ENCODE measurements around the gene RPL28.
"Not testable (repeated sequence)": the region's sequence is repeated elsewhere in the genome, so short reads cannot be mapped to it uniquely, and the experiment has no call there.

Gene RPL28

DNA sequence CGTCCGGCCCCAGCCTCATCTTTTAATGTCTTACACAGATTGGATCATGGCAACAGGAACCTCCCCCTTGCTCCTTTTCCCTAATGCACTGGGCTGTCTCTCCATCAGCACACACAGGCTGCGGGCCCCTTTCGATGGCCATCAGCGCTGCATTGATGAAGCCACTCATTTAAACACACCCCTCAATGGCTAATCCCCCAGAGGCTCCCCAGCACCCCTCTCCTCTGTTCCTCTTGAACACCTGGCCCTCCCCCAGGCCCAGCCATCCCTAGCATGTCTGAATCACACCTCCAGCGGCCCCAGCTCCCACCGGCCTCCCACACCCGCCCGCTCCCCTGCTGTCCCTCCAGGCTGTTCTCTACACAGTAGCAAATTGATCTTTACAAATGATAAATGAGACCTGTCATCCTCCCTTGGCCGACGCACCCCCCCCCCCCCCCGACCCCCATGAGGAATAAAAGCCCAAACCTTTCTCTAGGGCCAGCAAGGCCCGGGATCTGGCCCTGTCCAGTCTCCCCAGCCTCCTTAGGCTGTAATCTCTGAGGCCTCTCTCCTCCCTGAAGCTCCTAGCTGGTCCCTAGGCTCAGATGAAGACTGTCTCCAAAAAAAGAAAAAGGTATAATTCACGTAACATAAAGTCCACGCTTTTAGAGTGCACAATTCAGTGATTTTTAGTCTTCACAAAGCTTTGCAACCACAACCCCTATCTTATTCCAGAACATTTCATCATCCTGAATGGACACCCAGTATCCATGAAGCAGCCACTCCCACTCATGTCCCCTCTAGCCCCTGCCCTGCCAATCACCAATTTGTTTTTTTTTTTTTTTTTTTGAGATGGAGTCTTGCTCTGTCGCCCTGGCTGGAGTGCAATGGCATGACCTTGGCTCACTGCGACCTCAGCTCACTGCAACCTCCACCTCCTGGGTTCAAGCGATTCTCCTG, 7.4 kb downstream of the RPL28 start:
- no peak for DNase-seq (ENCODE audit: low spot score)

DNA sequence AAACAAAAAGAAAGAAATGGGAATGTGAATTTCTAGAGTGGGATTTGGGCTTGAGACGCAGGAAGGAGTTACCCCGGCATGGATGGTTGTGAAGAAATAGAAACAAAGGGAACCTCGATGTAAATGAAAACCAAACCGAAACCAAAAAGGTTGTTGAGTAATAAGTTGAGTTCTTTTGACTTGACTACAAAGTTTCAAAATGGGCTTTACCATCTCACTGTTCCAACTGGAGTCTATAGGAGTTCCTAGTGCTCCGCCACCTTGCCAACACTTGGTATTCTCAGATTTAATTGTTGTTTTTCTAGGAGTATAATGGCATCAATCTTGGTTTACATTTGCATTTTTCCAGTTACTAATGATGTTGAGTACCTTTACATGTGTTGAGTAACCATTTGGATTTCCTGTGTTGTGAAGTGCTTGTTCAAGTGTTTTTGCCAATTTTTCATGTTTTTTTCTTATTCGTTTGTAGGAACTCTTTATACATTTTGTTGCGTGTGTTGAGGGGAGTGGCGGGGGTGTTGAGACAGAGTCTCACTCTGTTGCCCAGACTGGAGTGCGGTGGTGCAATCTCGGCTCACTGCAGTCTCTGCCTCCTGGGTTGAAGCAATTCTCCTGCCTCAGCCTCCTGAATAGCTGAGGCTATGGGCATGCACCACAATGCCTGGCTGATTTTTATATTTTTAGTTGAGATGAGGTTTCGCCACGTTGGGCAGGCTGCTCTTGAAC, 12.6 kb downstream of the RPL28 start:
- DNase-seq (ENCODE audit: low spot score): no peak

DNA sequence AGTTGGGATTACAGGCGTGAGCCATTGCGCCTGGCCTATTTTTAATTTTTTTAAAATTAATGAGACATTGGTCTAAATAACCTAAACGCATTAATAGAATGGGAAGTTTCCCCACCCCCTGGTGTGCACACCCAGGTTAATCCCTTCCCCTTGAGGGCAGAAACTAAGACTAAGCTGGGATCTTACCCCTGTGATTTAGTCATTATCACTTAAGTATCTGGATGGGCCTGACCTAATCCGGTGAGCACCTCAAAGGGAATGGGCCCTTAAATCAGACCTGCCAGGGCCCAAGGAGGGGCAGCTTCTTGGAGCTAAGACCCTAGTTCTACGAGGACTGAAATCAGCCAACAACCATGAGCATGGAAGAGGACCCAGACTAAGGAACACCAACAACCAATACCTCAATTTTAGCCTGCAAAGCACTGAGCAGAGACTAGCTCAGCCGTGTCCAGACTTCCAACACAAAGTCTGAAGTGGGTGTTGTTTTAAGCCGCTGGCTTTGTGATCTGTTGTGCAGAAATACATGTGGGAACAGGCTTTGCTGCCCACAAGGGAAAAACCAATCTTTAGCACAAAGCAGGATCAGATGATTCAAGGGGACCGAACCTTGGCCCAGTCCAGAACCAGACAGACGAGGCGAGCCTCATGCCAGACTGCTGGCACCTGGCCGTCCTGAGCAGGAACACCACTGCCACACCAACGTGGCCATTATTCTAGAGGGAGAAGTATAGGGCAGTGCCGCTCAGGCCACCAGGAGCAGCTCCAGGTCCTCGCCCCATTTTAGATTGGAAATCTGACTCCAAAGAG, 14.8 kb downstream of the RPL28 start:
- DNase-seq (ENCODE audit: low spot score): no peak

DNA sequence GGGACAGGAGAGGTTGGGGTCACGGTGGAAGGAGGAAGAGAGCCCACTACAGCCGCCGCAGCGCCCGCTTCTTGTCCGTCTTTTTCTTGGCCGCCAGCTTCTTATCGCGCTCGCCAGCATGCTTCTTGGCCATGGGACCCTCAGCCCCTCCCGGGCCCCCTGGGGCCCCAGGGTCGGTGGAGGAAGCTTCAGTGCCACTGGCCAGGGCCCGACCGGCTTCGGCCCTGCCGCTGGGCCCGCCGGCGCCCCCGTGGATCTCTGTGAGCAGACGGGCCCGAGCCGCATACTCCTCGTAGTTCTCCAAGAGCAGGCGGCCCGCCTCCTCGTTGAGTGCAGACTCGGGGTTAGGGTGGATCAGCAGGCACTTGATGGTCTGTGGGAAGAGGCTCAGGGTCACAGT, 15.7 kb downstream of the RPL28 start:
- not testable (repeated sequence) for DNase-seq (ENCODE audit: low spot score)

DNA sequence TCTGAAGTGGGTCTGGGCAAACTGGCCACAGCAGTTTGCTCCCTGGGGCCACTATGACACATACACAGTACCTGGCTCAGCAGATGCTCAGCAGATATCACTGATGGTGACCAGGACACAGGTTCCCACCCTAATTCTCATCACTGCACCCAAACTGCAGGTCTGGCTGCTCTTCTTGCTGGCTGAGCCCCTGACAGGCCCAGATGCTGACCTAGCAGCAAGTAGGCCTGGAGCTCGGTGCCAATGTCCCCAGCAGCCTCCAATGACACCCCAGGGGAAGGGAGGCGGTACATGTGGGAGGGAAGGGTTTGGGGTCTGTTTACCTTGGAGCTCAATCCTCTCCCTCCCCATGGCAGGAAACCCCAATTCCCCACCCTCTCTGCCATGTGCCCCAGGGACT, 16.8 kb downstream of the RPL28 start:
- no peak for DNase-seq (ENCODE audit: low spot score)

DNA sequence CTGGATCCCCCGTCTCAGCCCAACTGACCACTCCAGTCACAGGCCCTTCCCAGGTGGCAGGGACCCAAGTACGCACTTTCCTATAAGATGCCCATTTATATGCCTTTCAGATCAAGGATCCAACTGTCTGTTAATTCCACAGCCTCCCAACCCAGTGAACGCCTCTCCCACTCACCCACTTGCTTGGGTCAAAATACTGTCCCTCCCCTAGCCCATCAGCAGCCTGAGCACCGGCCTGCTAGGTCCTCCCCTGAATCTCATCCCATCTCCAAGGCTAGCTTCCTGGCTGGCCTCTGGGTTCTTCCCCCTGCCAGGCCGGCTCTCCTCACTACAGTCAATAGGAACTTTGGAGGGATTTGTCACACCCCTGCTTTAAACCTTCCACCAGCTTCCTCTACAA, 19.9 kb downstream of the RPL28 start:
- DNase-seq (ENCODE audit: low spot score): no peak

DNA sequence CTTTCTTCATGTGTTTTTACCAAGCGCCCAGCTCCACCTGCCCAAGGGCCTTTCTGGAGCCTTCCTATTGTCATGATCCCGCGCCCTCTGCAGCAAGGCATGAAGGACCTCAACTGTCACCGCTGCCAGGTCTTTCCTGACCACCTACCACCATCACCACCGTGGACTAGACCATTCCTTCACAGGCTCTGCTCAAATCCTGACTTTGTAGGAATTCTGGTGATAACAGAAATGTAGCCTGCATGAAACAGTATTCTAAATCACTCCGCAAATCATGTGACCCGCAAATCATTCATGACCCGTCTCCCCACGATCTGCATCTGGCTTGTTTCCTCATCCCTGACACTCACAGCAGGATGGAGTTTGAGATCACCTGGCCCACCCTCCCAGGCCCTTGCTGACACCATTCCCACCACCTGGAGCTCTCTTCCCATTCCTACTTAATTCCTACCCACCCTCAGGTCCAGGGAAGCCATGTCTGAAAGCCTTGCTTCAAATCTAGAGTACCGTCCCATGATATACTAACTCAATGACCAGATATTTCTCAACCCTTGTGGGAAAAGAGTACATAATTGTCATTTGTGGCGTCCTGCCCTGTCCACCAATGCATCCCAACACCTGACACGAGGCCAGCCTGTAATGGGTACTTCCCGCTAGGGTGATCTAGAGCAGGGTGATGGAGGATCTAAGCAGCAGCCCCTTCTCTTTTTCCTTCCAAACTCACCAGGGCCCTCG, 20.5 kb downstream of the RPL28 start:
- DNase-seq (ENCODE audit: low spot score): no peak

DNA sequence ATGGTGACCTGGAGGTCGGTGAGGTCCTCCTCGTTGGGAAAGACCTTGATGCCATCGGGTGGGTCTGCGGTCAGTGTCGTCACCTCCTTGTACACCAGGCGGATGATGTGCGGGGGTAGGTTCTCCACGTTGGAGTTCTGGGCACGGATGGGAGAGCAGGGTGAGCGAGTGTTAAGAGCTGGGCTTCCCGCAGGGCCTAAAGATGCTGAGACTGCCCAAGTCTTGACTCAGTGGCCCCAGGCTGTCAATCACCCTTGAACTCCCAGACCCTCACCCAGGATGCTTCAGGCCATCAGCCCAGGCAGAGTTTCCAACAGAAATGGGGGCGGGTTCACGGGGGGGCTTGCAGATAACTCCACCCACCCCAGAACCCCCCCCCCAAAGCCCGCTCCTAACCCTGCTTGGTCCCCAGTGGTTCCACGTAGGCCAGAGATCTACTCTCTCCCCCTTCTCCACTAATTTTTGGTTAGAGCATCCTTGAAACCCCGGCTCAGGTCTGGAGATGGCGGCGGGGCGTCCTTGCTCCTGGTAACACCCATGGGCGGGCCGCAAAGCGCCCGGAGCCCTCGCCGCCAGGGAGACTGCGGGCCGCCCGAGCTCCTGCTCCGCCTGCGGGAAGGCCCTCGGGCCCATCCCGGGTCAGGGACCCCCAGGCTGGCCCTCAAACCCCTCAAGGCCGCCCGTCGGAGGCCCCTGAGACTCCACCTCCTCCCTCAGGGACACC, 21.3 kb downstream of the RPL28 start:
- DNase-seq (ENCODE audit: low spot score): no peak

DNA sequence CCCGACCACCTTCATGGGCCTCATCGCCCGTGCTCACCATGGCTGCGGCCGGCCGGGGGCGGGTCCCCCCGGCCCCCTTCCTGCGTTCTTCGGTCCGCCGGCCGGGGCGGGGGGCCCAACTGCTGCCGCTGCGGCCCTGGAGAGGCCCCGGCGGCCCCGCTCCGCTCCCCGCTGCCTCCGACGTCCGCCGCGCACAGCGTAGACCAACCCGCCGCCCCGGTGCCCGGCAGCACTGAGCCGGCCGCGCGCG, 21.7 kb downstream of the RPL28 start, which contains the start of gene UBE2S:
TSS of gene UBE2S (minus strand) at position 239 of the 250 bp plus-strand sequence. CDS start at position 40, 199 bp downstream.
- DNase-seq (ENCODE audit: low spot score): not testable (repeated sequence)

DNA sequence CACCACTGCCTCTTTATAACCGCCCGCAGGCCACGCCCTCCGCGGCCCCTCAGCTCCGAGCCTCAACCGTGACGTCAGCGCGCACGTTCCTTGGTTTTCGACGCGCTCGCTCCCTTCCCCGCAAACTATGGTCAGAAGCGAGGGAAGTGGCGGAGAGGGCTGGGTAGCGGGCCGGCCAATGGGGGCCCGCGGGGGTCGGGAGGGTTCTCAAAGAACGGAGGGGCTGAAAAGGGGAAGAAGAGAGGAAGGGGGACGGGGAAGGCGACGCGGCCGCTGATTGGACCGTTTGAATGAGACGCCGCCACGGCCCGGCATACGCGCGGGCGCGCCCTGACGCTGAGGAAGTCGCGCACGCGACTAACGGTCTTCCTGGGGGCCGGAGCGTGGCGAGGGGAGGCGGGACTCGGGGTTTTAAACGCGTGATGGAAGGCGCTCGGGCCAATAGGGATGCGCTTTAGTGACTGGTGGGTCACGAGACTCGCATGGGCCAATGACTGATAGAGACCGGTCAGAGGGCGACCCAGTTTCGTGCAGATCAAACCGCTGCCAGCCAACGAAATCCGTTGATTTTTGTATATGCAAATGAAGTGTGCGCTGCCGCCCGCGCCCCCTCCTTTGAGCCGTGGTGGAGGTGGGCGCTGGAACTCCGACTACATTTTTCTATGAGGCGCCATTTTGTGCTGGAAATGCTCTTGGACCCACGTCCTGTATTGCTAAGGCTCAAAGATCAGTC, 22.2 kb downstream of the RPL28 start:
- peak; percentile 98 for DNase-seq (ENCODE audit: low spot score)

DNA sequence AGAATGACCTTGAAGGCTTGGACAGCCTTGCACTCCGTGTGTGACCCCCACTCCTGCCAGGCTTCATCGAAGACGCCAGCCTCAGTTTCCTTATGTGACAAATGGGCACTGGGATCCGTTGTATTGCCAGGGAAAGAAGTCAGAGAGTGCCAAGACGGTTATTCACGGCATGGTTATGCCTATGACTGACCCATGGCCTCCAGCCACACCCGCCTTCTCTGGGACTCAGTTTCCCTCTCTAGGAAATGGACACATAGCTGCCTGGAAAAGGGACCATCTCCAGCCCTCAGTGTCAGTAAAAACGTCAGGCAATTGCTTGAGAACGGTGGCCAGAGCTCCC, 22.8 kb downstream of the RPL28 start:
- no peak for DNase-seq (ENCODE audit: low spot score)

DNA sequence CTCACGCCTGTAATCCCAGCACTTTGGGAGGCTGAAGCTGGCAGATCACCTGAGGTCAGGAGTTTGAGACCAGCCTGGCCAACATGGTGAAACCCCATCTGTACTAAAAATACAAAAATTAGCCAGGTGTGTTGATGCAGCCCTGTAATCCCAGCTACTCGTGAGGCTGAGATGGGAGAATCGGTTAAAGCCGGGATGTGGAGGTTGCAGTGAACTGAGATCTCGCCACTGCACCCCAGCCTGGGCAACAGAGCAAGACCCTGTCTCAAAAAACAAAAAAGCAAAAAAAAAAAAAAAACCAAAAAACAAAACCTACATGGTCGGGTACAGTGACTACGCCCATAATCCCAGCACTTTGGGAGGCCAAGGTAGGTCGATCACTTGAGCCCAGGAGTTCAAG, 23.4 kb downstream of the RPL28 start:
- DNase-seq (ENCODE audit: low spot score): not testable (repeated sequence)

DNA sequence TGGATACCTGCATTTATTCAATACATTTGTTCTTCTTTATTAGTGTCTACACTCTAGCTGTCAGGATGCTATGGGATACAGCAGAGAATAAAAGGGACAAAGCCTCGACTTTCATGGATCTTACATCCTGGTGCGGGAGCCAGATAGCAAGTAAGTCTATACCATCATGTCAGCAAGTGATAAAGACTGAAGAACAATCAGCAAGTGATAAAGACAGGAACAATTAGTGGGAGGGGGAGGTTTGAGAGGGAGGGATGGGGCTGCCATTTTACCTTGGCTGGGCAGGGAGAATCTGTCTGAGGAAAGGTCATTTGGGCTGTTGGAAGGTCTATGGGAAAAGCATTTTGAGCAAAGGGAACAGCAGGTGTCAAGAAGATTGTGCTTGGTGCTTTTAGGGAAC, 24.4 kb downstream of the RPL28 start:
- no peak for DNase-seq (ENCODE audit: low spot score)

DNA sequence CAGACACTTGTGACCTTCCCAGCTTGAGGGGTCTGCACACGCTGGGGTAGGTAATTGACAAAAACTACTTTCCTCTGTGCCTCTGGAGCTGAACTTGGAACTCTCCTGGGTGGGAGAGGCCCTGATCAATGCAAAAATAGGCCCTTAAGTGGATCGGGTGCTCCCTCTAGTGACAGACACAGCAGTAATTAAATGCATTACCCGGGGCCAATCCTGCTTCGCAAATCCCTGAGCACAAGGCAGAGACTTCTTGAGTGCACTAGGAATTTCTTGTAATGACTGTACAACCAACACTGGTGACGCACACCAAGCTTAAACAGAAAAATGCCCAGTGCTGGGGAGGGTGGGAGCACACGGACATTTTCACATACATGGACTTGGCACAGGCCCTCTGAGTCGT, 32.5 kb downstream of the RPL28 start:
- DNase-seq (ENCODE audit: low spot score): peak; percentile 54

DNA sequence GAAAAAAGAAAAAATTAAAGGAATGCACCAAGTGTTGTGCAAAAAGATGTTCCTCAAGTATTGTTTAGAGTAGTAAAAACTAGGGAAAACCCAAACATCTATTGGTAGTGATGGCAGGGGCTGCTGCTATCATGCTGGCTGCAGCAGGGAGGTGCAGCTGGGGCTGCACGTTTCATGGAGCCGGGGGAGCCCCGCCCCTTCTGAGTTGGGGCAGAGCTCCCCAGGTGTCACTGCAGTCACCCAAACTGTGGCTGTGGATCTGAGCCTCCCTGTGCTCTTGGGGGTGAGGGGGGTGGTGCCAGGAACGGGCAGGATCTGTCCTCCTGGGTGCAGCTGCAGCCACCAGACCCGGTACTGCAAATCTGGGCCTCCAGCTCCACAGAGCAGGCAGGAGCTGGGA, 33.4 kb downstream of the RPL28 start:
- no peak for DNase-seq (ENCODE audit: low spot score)

DNA sequence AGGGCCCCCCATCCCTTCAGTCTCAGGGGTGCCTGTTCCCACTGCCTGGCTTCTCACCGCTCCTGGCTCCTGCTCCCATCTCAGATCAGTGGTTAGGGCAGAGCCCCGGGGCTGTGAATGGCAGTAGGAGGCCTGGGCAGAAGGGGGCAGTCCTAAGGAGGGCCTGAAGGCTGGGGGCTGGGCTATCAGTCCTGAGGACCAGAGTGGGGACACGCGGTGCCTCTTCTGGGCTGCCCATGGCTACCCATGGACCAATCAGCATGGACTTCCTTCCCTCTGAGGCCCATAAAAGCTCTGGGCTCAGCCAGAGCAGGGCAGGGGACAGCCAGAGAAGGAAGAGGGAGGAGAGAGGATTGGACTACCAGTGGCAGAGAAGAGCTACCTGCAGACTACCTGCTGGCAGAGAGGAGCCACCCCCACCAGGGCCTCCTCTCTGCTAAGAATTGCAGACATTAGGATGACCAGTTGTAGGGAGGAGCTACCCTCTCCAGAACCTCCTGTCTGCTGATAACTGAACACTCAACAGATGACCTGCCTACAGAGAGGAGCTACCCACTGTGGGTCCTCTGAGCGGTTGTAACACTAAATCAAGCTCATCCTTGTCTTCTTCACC, 34.0 kb downstream of the RPL28 start:
- DNase-seq (ENCODE audit: low spot score): no peak

DNA sequence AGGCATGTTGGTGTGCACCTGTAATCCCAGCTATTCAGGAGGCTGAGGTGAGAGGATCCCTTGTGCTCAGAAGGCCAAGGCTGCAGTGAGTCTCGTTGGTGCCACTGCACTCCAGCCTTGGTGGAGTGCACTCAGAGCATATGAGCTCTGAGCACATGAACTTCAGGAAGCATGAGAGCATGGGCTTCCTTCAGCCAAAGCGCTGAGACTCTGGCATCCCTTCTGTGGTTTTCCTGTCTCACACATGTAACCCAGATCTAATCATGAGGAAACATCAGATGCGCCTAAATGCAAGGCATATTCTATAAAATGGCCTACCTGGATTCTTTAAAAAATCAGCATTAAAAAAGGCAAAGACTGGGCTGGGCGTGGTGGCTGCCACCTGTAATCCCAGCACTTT, 35.5 kb downstream of the RPL28 start:
- not testable (repeated sequence) for DNase-seq (ENCODE audit: low spot score)

DNA sequence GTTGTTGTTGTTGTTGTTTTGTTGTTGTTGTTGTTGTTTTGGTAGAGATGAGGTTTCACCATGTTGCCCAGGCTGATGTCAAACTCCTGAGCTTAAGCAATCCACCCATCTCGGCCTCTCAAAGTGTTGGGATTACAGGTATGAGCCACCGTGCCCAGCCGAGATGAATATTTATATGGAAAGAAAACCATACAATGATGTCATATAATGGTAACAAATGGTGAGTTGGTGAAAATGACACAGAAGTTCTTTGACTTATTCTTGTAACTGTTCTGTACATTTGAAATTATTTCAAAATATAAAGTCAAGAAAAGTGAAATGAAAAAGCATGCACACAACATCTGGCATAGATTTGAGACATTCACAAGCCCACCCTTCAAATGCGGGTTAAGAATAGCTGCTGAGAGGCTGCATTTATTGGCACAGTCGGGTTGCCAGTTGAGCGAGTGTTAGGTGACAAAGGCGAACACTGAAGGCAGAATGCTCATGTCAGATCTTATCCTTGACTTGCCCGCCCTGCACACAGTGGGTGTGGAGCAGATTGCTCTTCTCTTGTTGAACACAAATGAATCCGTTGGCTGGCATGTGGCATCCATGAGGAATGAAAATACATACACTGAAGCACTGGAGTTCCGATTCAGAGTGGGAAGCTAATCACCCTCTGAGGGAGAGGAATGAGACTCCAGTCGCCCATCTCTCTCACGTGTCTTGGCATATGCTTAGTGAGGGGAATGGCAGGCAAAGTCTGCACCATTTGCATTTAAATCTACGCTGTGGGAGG, 37.7 kb downstream of the RPL28 start:
- no peak for DNase-seq (ENCODE audit: low spot score)

DNA sequence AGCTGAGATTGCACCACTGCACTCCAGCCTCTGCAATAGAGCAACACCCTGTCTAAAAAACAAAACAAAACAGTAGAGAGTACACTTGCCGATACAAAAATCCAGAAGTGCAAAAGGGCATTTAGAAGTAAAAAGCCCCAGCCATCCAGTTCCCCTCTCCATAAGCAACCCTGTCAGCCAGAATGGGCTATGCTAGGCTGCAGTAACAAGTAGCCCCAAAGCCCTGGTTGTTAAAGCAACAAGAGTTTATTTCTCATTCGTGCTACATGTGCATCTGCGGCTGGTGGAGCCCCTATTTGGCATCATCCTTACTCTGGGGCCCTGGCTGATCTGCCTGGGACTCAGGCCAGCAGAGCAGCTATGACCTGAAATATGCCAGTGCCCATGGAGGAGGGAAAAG, 38.8 kb downstream of the RPL28 start:
- no peak for DNase-seq (ENCODE audit: low spot score)
